Glutamatergic neuron (in vitro differentiated cells): Measurements from ENCODE around the gene KRT6A. TPM values are rescaled to one million over a fixed set of nuclear protein-coding genes. Genes with fewer than 3 reads are reported as not detected.

Experiments
- DNase-seq: peaks from one replicate; pipeline ENCODE4 v3.0.0; 2022
- H3K27ac Mint-ChIP-seq: one replicate; pipeline ENCODE4 v1.8.0; 2020; ENCODE audit warnings: mild to moderate bottlenecking, mixed read lengths, inconsistent platforms; ENCODE audit not compliant: unreplicated experiment
- H3K27me3 Mint-ChIP-seq: one replicate; pipeline ENCODE4 v1.8.0; 2020; ENCODE audit warnings: mild to moderate bottlenecking, moderate library complexity, mixed read lengths, inconsistent platforms; ENCODE audit not compliant: unreplicated experiment
- H3K36me3 Mint-ChIP-seq: one replicate; pipeline ENCODE4 v1.8.0; 2020; ENCODE audit warnings: mild to moderate bottlenecking, mixed read lengths, inconsistent platforms; ENCODE audit not compliant: unreplicated experiment
- H3K4me1 Mint-ChIP-seq: one replicate; pipeline ENCODE4 v1.8.0; 2020; ENCODE audit warnings: mild to moderate bottlenecking, low read depth, mixed read lengths, inconsistent platforms; ENCODE audit not compliant: unreplicated experiment
- H3K4me3 Mint-ChIP-seq: one replicate; pipeline ENCODE4 v1.8.0; 2020; ENCODE audit warnings: mild to moderate bottlenecking, mixed read lengths, inconsistent platforms; ENCODE audit not compliant: unreplicated experiment
- H3K9me3 Mint-ChIP-seq: one replicate; pipeline ENCODE4 v1.8.0; 2020; ENCODE audit warnings: mild to moderate bottlenecking, moderate library complexity, mixed read lengths, inconsistent platforms; ENCODE audit not compliant: unreplicated experiment
- CTCF ChIP-seq: fragments of 200-600 bp; sonication (generic); IDR thresholded peaks from one replicate; pipeline ENCODE4 v1.5.0; 2021; ENCODE audit not compliant: partially characterized antibody, unreplicated experiment
- total RNA-seq: library from RNA; stranded (reverse); fragmentation: NEBNext Ultra II Directional; extraction: Animal tissue kit (Norgen Biotek cat#: 25700); gene quantifications from one replicate; pipeline ENCODE4 v1.2.1, GENCODE V29; 2021; ENCODE audit not compliant: unreplicated experiment

The KRT6A gene
- total RNA-seq, 1 donor from 2014 or later, result not detected

DNA sequence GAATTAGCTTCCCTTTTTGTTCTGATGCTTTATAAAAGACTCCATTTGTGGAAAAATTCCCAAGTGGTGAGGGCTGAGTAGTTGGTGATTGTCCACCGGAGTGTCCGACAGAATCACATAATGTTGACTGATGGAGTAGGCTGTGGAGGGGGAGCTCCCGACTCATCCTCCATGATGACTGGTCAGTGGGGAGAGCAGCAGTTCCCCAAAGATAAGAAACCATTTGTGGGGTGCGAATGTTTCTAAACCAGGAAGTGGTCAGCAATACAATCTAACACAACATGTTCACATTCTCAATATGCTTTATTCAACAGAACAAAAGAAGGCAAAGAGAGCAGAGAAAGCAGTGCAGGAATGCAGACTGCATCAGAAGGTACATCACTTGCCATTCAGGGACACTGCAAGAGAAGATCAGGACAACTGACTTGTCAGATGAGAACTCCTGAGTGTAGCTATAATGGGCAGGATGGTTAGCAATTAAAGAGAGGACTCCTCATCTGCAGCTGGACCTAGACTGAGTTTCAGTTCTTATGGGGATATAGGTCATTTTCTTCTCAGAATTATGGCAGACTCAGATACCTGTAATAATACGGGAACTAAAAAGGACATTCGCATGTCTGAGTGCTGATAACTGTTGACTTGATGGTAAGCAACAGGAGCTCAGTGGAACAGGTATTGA is 46.6 kb downstream of the KRT6A start:
- Mint-ChIP-seq H3K27ac (no peak overlapping the region), H3K4me3 (no peak overlapping the region), H3K36me3 (peaks cover 7% of the 10 kb centered on the region), H3K27me3 (no peaks in the 10 kb centered on the region), H3K9me3 (no peaks in the 10 kb centered on the region), H3K4me1 (peaks cover 8% of the 10 kb centered on the region)
- no peak for DNase-seq
- TF ChIP-seq CTCF, result no peak

- Mint-ChIP-seq H3K4me3 (no peak overlapping the region), H3K27ac (no peak overlapping the region), H3K27me3 (no peaks in the 10 kb centered on the region), H3K9me3 (no peaks in the 10 kb centered on the region), H3K4me1 (peaks cover 8% of the 10 kb centered on the region), H3K36me3 (peaks cover 7% of the 10 kb centered on the region)
- TF ChIP-seq CTCF, result no peak
- no peak for DNase-seq
Observed at GRCh38 chr12:52445876-52446275, 47.2 kb downstream of the KRT6A start.

DNA sequence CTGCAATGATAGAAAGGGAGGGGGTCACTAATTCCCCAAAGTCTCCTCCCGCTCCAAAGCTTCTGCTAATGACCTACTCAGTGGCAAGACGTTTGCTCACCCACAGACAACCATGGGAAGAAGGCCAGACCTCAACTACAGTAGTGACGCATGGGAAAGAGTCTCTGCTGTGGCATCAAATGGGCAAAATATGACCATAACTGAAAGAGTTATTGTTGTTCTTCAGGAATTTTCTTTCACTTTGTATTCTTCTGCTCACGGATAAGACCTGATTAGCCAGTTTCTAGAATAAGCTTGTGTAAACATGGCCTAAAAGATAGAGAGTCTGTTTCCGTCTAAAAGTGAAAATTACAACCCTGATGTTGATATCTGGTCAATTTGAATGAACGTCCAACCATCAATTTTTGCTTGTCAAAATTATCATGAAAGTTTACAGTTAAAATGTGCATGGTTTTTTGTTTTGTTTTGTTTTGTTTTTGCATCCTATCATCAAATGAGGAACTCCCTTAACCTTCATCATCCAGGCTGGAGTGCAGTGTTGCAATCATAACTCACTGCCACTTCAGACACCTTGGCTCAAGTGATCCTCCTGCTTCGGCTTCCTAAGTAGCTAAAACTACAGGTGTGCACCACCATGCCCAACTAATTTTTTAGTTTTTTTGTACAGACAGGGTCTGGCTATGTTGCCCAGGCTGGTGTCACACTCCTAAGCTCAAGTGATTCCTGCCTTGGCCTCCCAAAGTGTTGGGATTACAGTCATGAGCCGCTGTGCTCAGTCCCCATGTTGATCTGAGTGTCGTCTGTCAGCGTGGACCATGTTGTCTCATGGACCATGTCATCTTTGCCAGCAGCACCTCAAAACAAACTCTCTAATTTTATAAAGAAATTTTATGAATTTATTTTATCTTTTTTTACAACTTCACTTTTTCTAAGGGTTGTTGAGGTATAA is 48.1 kb downstream of the KRT6A start:
- peaks cover 7% of the 10 kb centered on the region for H3K36me3 Mint-ChIP-seq
- no peaks in the 10 kb centered on the region for H3K9me3 Mint-ChIP-seq
- no peaks in the 10 kb centered on the region for H3K27me3 Mint-ChIP-seq
- H3K4me3 Mint-ChIP-seq, result no peak overlapping the region
- DNase-seq, result no peak
- H3K4me1 Mint-ChIP-seq, result peaks cover 3% of the 10 kb centered on the region
- no peak overlapping the region for H3K27ac Mint-ChIP-seq
- TF ChIP-seq CTCF, result no peak

- no peaks in the 10 kb centered on the region for H3K27me3 Mint-ChIP-seq
- no peaks in the 10 kb centered on the region for H3K9me3 Mint-ChIP-seq
- H3K4me3 Mint-ChIP-seq, result no peak overlapping the region
- H3K36me3 Mint-ChIP-seq, result peaks cover 7% of the 10 kb centered on the region
- no peak for TF ChIP-seq CTCF
- no peak overlapping the region for H3K27ac Mint-ChIP-seq
- peaks cover 5% of the 10 kb centered on the region for H3K4me1 Mint-ChIP-seq
- no peak for DNase-seq
Observed at GRCh38 chr12:52443966-52444365, 49.1 kb downstream of the KRT6A start.
